CD14-positive monocyte (primary cell): ENCODE results near the gene TMEM272. TPM values are rescaled to one million over a fixed set of nuclear protein-coding genes. Genes with fewer than 3 reads are reported as not detected.
A peak's percentile ranks its signal among the peaks of the same experiment; 100 is the strongest.
"Not testable (repeated sequence)": the region's sequence is repeated elsewhere in the genome, so short reads cannot be mapped to it uniquely, and the experiment has no call there.

Experiments used
- DNase-seq, 3 donors: peaks; one replicate each; pipeline ENCODE4 v3.0.0-alpha.2; 2011 to 2022
- H2AFZ ChIP-seq: 2 replicates; pipeline ENCODE4 v1.6.0; 2012; ENCODE audit warnings: mild to moderate bottlenecking, low read depth, low read length, inconsistent platforms; ENCODE audit not compliant: insufficient read depth, poor library complexity, severe bottlenecking
- H3K27ac ChIP-seq, 2 donors: 1 replicate in 1 of 2; 2 replicates in 1 of 2; pipeline ENCODE4 v1.5.1; 2012 to 2013; ENCODE audit warnings: low read length in 2 of 2, control low read depth in 1 of 2, inconsistent platforms in 1 of 2, low read depth in 1 of 2, mild to moderate bottlenecking in 1 of 2
- H3K27me3 ChIP-seq, 2 donors: one replicate each; pipeline versions ENCODE4 v1.6.0 to v1.6.1; 2011 to 2013; ENCODE audit warnings: low read length in 2 of 2; ENCODE audit not compliant: control insufficient read depth in 2 of 2, insufficient read depth in 2 of 2
- H3K36me3 ChIP-seq, 2 donors: replicated peaks in 1 of 2; 1 replicate in 1 of 2; 2 replicates in 1 of 2; pipeline versions ENCODE4 v1.5.1 to v1.6.1; 2012 to 2013; ENCODE audit warnings: low read length in 2 of 2, control low read depth in 1 of 2, inconsistent platforms in 1 of 2, mild to moderate bottlenecking in 1 of 2; ENCODE audit not compliant: insufficient read depth in 2 of 2, control insufficient read depth in 1 of 2
- H3K4me1 ChIP-seq, 2 donors: 1 replicate in 1 of 2; 2 replicates in 1 of 2; pipeline versions ENCODE4 v1.5.1 to v1.6.1; 2012 to 2013; ENCODE audit warnings: low read length in 2 of 2, control low read depth in 1 of 2, inconsistent platforms in 1 of 2, mild to moderate bottlenecking in 1 of 2, moderate library complexity in 1 of 2; ENCODE audit not compliant: insufficient read depth in 2 of 2, control insufficient read depth in 1 of 2
- H3K4me2 ChIP-seq: replicated peaks from 2 replicates; pipeline ENCODE3; 2012; ENCODE audit warnings: low read length, moderate library complexity, mild to moderate bottlenecking; ENCODE audit not compliant: poor library complexity, severe bottlenecking; ENCODE audit errors: extremely low read depth
- H3K4me3 ChIP-seq, 3 experiments: fragments of 200-600 bp in 1 of 3; sonication (generic) in 1 of 3; replicated peaks in 1 of 3; 1 replicate in 2 of 3; 2 replicates in 1 of 3; pipeline ENCODE4 v1.5.1; 2011 to 2013; ENCODE audit warnings: low read length in 3 of 3, mild to moderate bottlenecking in 3 of 3, control low read depth in 2 of 3, low read depth in 2 of 3, inconsistent platforms in 1 of 3, moderate library complexity in 1 of 3
- H3K79me2 ChIP-seq: 2 replicates; pipeline ENCODE4 v1.6.0; 2012; ENCODE audit warnings: mild to moderate bottlenecking, control low read depth, inconsistent platforms, low read length, moderate library complexity; ENCODE audit not compliant: insufficient read depth
- H3K9ac ChIP-seq: 2 replicates; pipeline ENCODE4 v1.6.0; 2017; ENCODE audit warnings: low read length, mild to moderate bottlenecking; ENCODE audit not compliant: insufficient read depth, poor library complexity, severe bottlenecking
- H3K9me3 ChIP-seq, 2 donors: replicated peaks in 1 of 2; 1 replicate in 1 of 2; 2 replicates in 1 of 2; pipeline versions ENCODE4 v1.5.1 to v1.6.1; 2012 to 2013; ENCODE audit warnings: low read length in 2 of 2, control low read depth in 1 of 2; ENCODE audit not compliant: control insufficient read depth in 1 of 2, insufficient read depth in 1 of 2
- H4K20me1 ChIP-seq: 2 replicates; pipeline ENCODE4 v1.6.0; 2012; ENCODE audit warnings: mild to moderate bottlenecking, low read length, control low read depth, moderate library complexity; ENCODE audit not compliant: insufficient read depth
- H3K27ac Mint-ChIP-seq, 7 donors: one replicate each; pipeline ENCODE4 v1.8.0; 2020; ENCODE audit warnings: mild to moderate bottlenecking in 7 of 7, mixed read lengths in 7 of 7, moderate library complexity in 6 of 7, inconsistent platforms in 2 of 7
- H3K27me3 Mint-ChIP-seq, 3 donors: one replicate each; pipeline ENCODE4 v1.8.0; 2021 to 2022; ENCODE audit warnings: low read depth in 3 of 3, mild to moderate bottlenecking in 3 of 3, mixed read lengths in 3 of 3, moderate library complexity in 3 of 3, inconsistent platforms in 1 of 3
- H3K36me3 Mint-ChIP-seq, 2 donors: one replicate each; pipeline ENCODE4 v1.8.0; 2020; ENCODE audit warnings: mixed read lengths in 2 of 2, inconsistent platforms in 1 of 2, mild to moderate bottlenecking in 1 of 2
- H3K4me1 Mint-ChIP-seq: one replicate; pipeline ENCODE4 v1.8.0; 2020; ENCODE audit warnings: mild to moderate bottlenecking, mixed read lengths
- H3K4me3 Mint-ChIP-seq, 2 donors: one replicate each; pipeline ENCODE4 v1.8.0; 2020; ENCODE audit warnings: mild to moderate bottlenecking in 2 of 2, mixed read lengths in 2 of 2, moderate library complexity in 1 of 2
- H3K9me3 Mint-ChIP-seq, 7 donors: one replicate each; pipeline ENCODE4 v1.8.0; 2020 to 2022; ENCODE audit warnings: mixed read lengths in 7 of 7, mild to moderate bottlenecking in 6 of 7, moderate library complexity in 6 of 7, inconsistent platforms in 2 of 7
- WGBS: methylation state at CpG from one replicate; pipeline ENCODE4 v1.1.5; 2013; ENCODE audit warnings: missing lambda C conversion rate; ENCODE audit not compliant: insufficient coverage; 5-methylcytosine and 5-hydroxymethylcytosine counted together
- intact Hi-C, 2 donors: fragments of 100-400 bp; cut with micrococcal nuclease; formaldehyde crosslinking; loops; one replicate each; pipeline versions ENCODE4 v1.15.0 to v1.15.1; 2023
- polyA plus RNA-seq, 3 donors: library from polyadenylated mRNA; depleted of rRNA in 1 of 3; unstranded in 2 of 3; stranded (reverse) in 1 of 3; fragments of 300-500 nt in 2 of 3; fragments of >200 nt in 1 of 3; fragmentation: Illumina TruSeq in 2 of 3; gene quantifications; 1 replicate in 2 of 3; 2 replicates in 1 of 3; pipeline ENCODE4 v1.2.3, GENCODE V29; 2012 to 2021
- TF ChIP-seq, protein P1 (sequence below): fragments of 200-600 bp; IDR thresholded peaks from one replicate; pipeline ENCODE4 v1.8.0; 2022; ENCODE audit warnings: antibody characterized with exemption, mild to moderate bottlenecking

The TMEM272 gene
- polyA plus RNA-seq, 3 donors: 0.07 TPM; not detected in 2

GRCh38 chr13:51825165-51825592 is 19.8 kb downstream of the TMEM272 start:
- Histone ChIP-seq H3K79me2 (no peaks in the 10 kb centered on the region), H3K4me1 (peaks cover 98 to 100% of the 10 kb centered on the region in 2 donors), H3K27ac (peak overlapping the region; percentile 78 to 83), H3K36me3 (no peaks in the 10 kb centered on the region), H3K9me3 (no peaks in the 10 kb centered on the region), H3K4me2 (peak overlapping the region; percentile 53), H2AFZ (no peak overlapping the region), H3K27me3 (no peaks in the 10 kb centered on the region), H4K20me1 (no peaks in the 10 kb centered on the region), H3K9ac (peak overlapping the region; percentile 6), H3K4me3 (peak overlapping the region in 1 of 3 experiments; percentile 42)
- Mint-ChIP-seq H3K27ac (peak overlapping the region; percentile 90 to 98 (median 96)), H3K9me3 (no peaks in the 10 kb centered on the region), H3K4me1 (peaks cover 100% of the 10 kb centered on the region), H3K36me3 (no peaks in the 10 kb centered on the region), H3K27me3 (no peaks in the 10 kb centered on the region), H3K4me3 (peak overlapping the region; percentile 41 to 48)
- TF ChIP-seq, protein P1, sequence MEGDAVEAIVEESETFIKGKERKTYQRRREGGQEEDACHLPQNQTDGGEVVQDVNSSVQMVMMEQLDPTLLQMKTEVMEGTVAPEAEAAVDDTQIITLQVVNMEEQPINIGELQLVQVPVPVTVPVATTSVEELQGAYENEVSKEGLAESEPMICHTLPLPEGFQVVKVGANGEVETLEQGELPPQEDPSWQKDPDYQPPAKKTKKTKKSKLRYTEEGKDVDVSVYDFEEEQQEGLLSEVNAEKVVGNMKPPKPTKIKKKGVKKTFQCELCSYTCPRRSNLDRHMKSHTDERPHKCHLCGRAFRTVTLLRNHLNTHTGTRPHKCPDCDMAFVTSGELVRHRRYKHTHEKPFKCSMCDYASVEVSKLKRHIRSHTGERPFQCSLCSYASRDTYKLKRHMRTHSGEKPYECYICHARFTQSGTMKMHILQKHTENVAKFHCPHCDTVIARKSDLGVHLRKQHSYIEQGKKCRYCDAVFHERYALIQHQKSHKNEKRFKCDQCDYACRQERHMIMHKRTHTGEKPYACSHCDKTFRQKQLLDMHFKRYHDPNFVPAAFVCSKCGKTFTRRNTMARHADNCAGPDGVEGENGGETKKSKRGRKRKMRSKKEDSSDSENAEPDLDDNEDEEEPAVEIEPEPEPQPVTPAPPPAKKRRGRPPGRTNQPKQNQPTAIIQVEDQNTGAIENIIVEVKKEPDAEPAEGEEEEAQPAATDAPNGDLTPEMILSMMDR: no peak
- intact Hi-C loops: loop anchor here in 1 of 2 donors (10.0 kb wide), 1 partner anchor 190 kb away; the partner anchor contains the start of genes ALG11 and ATP7B
- WGBS: no CpG with 5 or more reads among the region's 2 CpGs
- DNase-seq: peak; percentile 70 to 90 (median 87)

DNA sequence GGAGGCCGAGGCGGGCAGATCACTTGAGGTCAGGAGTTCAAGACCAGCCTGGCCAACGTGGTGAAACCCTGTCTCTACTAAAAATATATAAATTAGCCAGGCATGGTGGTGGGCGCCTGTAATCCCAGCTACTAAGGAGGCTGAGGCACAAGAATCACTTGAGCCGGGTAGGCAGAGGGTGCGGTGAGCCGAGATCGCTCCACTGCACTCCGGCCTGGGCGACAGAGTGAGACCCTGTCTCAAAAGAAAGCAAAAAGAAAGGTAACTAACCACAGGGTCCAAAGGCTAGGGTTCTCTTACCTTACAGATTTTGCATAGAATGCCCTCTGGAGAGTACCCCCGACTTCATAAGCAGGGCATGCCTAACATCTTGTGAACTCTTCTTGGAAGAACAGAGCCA is 20.3 kb downstream of the TMEM272 start:
- H3K27me3 ChIP-seq, H3K27me3 Mint-ChIP-seq, H2AFZ ChIP-seq, H3K36me3 Mint-ChIP-seq, H3K9me3 Mint-ChIP-seq, H3K9me3 ChIP-seq, H3K36me3 ChIP-seq, H4K20me1 ChIP-seq, H3K9ac ChIP-seq, H3K4me3 Mint-ChIP-seq, H3K79me2 ChIP-seq, DNase-seq: not testable (repeated sequence)
- Mint-ChIP-seq H3K27ac (peak overlapping the region; percentile 90 to 98 (median 96)), H3K4me1 (peaks cover 100% of the 10 kb centered on the region)
- peak overlapping the region; percentile 53 for H3K4me2 ChIP-seq
- H3K27ac ChIP-seq: peak overlapping the region; percentile 65 to 83
- H3K4me1 ChIP-seq: peaks cover 97 to 100% of the 10 kb centered on the region in 2 donors
- 94% methylated on average over 7 of the region's 11 CpGs for WGBS
- intact Hi-C loops: loop anchor here in 1 of 2 donors (10.0 kb wide), 1 partner anchor 190 kb away; the partner anchor contains the start of genes ALG11 and ATP7B
- H3K4me3 ChIP-seq: peak overlapping the region in 1 of 3 experiments; percentile 42
